T-helper 1 cell (primary cell): ENCODE results near the gene BAZ2A.

Experiments
- DNase-seq, 5 donors: peaks; one replicate each; pipeline ENCODE4 v3.0.0-alpha.2; 2012 to 2020

Gene BAZ2A

GRCh38 chr12:56634837-56635791 is 5.0 kb upstream of the BAZ2A start:
- peak; percentile 43 to 71 (median 56) for DNase-seq

GRCh38 chr12:56634242-56634836 is 4.2 kb upstream of the BAZ2A start:
- DNase-seq = no peak

- DNase-seq = no peak
Observed at GRCh38 chr12:56633468-56634241, 3.5 kb upstream of the BAZ2A start.

- DNase-seq = no peak
Observed at GRCh38 chr12:56632701-56633467, 2.8 kb upstream of the BAZ2A start.

- DNase-seq = peak; percentile 33 to 62 (median 38)
Observed at GRCh38 chr12:56631790-56632700, 1.9 kb upstream of the BAZ2A start.

- DNase-seq = peak in 4 of 5 donors; percentile 27 to 53 (median 41)
Observed at GRCh38 chr12:56629459-56630179, 507 bp downstream of the BAZ2A start.

GRCh38 chr12:56628671-56629458 is 1.3 kb downstream of the BAZ2A start:
- DNase-seq = peak; percentile 35 to 69 (median 58)

GRCh38 chr12:56626701-56627100 is 3.4 kb downstream of the BAZ2A start:
- DNase-seq = no peak

GRCh38 chr12:56622535-56622934 is 7.6 kb downstream of the BAZ2A start:
- no peak for DNase-seq

GRCh38 chr12:56616925-56617324 is 13.2 kb downstream of the BAZ2A start:
- no peak for DNase-seq

GRCh38 chr12:56616244-56616643 is 13.9 kb downstream of the BAZ2A start:
- DNase-seq = no peak

GRCh38 chr12:56614627-56615026 is 15.5 kb downstream of the BAZ2A start:
- no peak for DNase-seq

- DNase-seq = no peak
Observed at GRCh38 chr12:56604355-56604754, 25.8 kb downstream of the BAZ2A start.

- no peak for DNase-seq
Observed at GRCh38 chr12:56602239-56602638, 27.9 kb downstream of the BAZ2A start.

- peak in 2 of 5 donors; percentile 13 to 19 for DNase-seq
Observed at GRCh38 chr12:56601503-56601902, 28.6 kb downstream of the BAZ2A start.

- DNase-seq = no peak
Observed at GRCh38 chr12:56600753-56601152, 29.4 kb downstream of the BAZ2A start.

GRCh38 chr12:56599797-56600196 is 30.3 kb downstream of the BAZ2A start:
- DNase-seq = no peak

GRCh38 chr12:56599041-56599440 is 31.1 kb downstream of the BAZ2A start:
- DNase-seq = no peak

- DNase-seq = no peak
Observed at GRCh38 chr12:56596815-56597214, 33.3 kb downstream of the BAZ2A start.
